SK-N-SH treated with all-trans-retinoic acid at 6 μM for 48 hours (cell line): ENCODE results near the gene DOCK2.

Source experiments
- ATAC-seq: fragments of 200-7000 bp; cut with Tn5 transposase; 3 replicates; pipeline ENCODE4 v1.9.1; 2020; ENCODE audit warnings: mild to moderate bottlenecking, moderate library complexity
- ARNTL ChIP-seq: fragments of 450-650 bp; formaldehyde crosslinking; IDR thresholded peaks from 2 replicates; pipeline ENCODE4 v1.5.0; 2020; ENCODE audit warnings: low read depth, mild to moderate bottlenecking, moderate library complexity, borderline replicate concordance
- BACH2 ChIP-seq: fragments of 250-450 bp; sonication (Bioruptor Pico); IDR thresholded peaks from 2 replicates; pipeline ENCODE4 v1.9.0; 2021; ENCODE audit warnings: mild to moderate bottlenecking, borderline replicate concordance
- CREB5 ChIP-seq: fragments of 250-450 bp; sonication (Bioruptor Pico); IDR thresholded peaks from 2 replicates; pipeline ENCODE4 v1.5.1; 2020; ENCODE audit warnings: low read depth, mild to moderate bottlenecking, moderate library complexity
- CSDC2 ChIP-seq: fragments of 250-450 bp; sonication (Bioruptor Pico); IDR thresholded peaks from 2 replicates; pipeline ENCODE4 v1.5.0; 2020; ENCODE audit warnings: mild to moderate bottlenecking, moderate library complexity
- CSRNP3 ChIP-seq: fragments of 250-450 bp; sonication (Bioruptor Pico); IDR thresholded peaks from 2 replicates; pipeline ENCODE4 v1.5.1; 2021; ENCODE audit warnings: mild to moderate bottlenecking, moderate library complexity
- ESRRG ChIP-seq: fragments of 250-450 bp; sonication (Bioruptor Pico); IDR thresholded peaks from 2 replicates; pipeline ENCODE4 v1.6.1; 2021; ENCODE audit warnings: mild to moderate bottlenecking
- GLIS3 ChIP-seq: fragments of 250-450 bp; sonication (Bioruptor Pico); IDR thresholded peaks from 2 replicates; pipeline ENCODE4 v1.5.0; 2020; ENCODE audit warnings: mild to moderate bottlenecking, moderate library complexity
- ISL1 ChIP-seq: fragments of 250-450 bp; sonication (Bioruptor Pico); IDR thresholded peaks from 2 replicates; pipeline ENCODE4 v2.1.2; 2022; ENCODE audit warnings: mild to moderate bottlenecking, moderate library complexity
- POU6F1 ChIP-seq: fragments of 250-450 bp; sonication (Bioruptor Pico); IDR thresholded peaks from 2 replicates; pipeline ENCODE4 v1.8.0; 2021; ENCODE audit warnings: low read depth, mild to moderate bottlenecking, moderate library complexity, borderline replicate concordance
- PPARA ChIP-seq: fragments of 250-450 bp; sonication (Bioruptor Pico); IDR thresholded peaks from 2 replicates; pipeline ENCODE4 v1.5.0; 2020; ENCODE audit warnings: mild to moderate bottlenecking, borderline replicate concordance
- RARB ChIP-seq: fragments of 250-450 bp; sonication (Bioruptor Pico); IDR thresholded peaks from 2 replicates; pipeline ENCODE4 v1.8.0; 2021; ENCODE audit warnings: mild to moderate bottlenecking, moderate library complexity
- SNAI2 ChIP-seq: fragments of 250-450 bp; sonication (Bioruptor Pico); IDR thresholded peaks from 2 replicates; pipeline ENCODE4 v1.5.0; 2020; ENCODE audit warnings: mild to moderate bottlenecking, moderate library complexity
- TCF4 ChIP-seq: fragments of 250-450 bp; sonication (Bioruptor Pico); IDR thresholded peaks from 2 replicates; pipeline ENCODE4 v1.8.0; 2021; ENCODE audit warnings: mild to moderate bottlenecking, moderate library complexity, borderline replicate concordance
- TOX ChIP-seq: fragments of 250-450 bp; sonication (Bioruptor Pico); IDR thresholded peaks from 2 replicates; pipeline ENCODE4 v1.8.0; 2021; ENCODE audit warnings: mild to moderate bottlenecking, moderate library complexity, borderline replicate concordance
- TSHZ2 ChIP-seq: fragments of 250-450 bp; sonication (Bioruptor Pico); IDR thresholded peaks from 2 replicates; pipeline ENCODE4 v1.5.0; 2020; ENCODE audit warnings: mild to moderate bottlenecking, moderate library complexity
- ZC3H10 ChIP-seq: fragments of 250-450 bp; sonication (Bioruptor Pico); IDR thresholded peaks from 2 replicates; pipeline ENCODE4 v1.5.1; 2021; ENCODE audit warnings: mild to moderate bottlenecking, moderate library complexity
- ZFP3 ChIP-seq: fragments of 250-450 bp; sonication (Bioruptor Pico); IDR thresholded peaks from 2 replicates; pipeline ENCODE4 v1.5.0; 2020; ENCODE audit warnings: mild to moderate bottlenecking, moderate library complexity
- ZFP30 ChIP-seq: fragments of 450-650 bp; formaldehyde crosslinking; IDR thresholded peaks from 2 replicates; pipeline ENCODE4 v1.5.0; 2022; ENCODE audit warnings: mild to moderate bottlenecking, moderate library complexity
- ZNF70 ChIP-seq: fragments of 450-650 bp; formaldehyde crosslinking; IDR thresholded peaks from 2 replicates; pipeline ENCODE4 v1.5.0; 2020; ENCODE audit warnings: mild to moderate bottlenecking, moderate library complexity
- ZNF8 ChIP-seq: fragments of 450-650 bp; formaldehyde crosslinking; IDR thresholded peaks from 2 replicates; pipeline ENCODE4 v1.5.0; 2020; ENCODE audit warnings: mild to moderate bottlenecking, moderate library complexity
- TF ChIP-seq, protein P1 (sequence below): fragments of 250-450 bp; sonication (Bioruptor Pico); IDR thresholded peaks from 2 replicates; pipeline ENCODE4 v1.8.0; 2020; ENCODE audit warnings: mild to moderate bottlenecking, moderate library complexity, borderline replicate concordance

DOCK2 gene

GRCh38 chr5:169701910-169702451 is 64.9 kb downstream of the DOCK2 start:
- peak; percentile 59 for ATAC-seq

GRCh38 chr5:169702693-169703481 is 65.8 kb downstream of the DOCK2 start:
- TF ChIP-seq RARB (CRISPR knock-in tag) (no peak), ZNF8 (no peak), CSRNP3 (no peak)
- TF ChIP-seq, all 23 proteins: peak for 0
- ATAC-seq = peak; percentile 48

More at GRCh38 chr5:169701910-169702451, 64.9 kb downstream of the DOCK2 start:
- TF ChIP-seq CSRNP3 (no peak), ZNF8 (no peak), TOX (CRISPR knock-in tag) (no peak), ISL1 (CRISPR knock-in tag) (no peak), ZC3H10 (CRISPR knock-in tag) (no peak), TCF4 (CRISPR knock-in tag) (no peak), ZFP30 (CRISPR knock-in tag) (no peak), TSHZ2 (CRISPR knock-in tag) (no peak), CREB5 (no peak), RARB (CRISPR knock-in tag) (no peak), ARNTL (CRISPR knock-in tag) (no peak), ESRRG (CRISPR knock-in tag) (no peak), CSDC2 (no peak), PPARA (CRISPR knock-in tag) (no peak), ZFP3 (no peak), GLIS3 (CRISPR knock-in tag) (no peak), SNAI2 (CRISPR knock-in tag) (no peak)

- ATAC-seq = no peak
- TF ChIP-seq POU6F1 (CRISPR knock-in tag) (no peak), PPARA (CRISPR knock-in tag) (no peak), ESRRG (CRISPR knock-in tag) (no peak), ZFP3 (no peak), GLIS3 (CRISPR knock-in tag) (no peak), ZNF70 (no peak), CREB5 (no peak), BACH2 (no peak), RARB (CRISPR knock-in tag) (no peak), CSRNP3 (no peak), SNAI2 (CRISPR knock-in tag) (no peak), ZFP30 (CRISPR knock-in tag) (no peak), ARNTL (CRISPR knock-in tag) (no peak), CSDC2 (no peak), TOX (CRISPR knock-in tag) (no peak)
- TF ChIP-seq, protein P1, sequence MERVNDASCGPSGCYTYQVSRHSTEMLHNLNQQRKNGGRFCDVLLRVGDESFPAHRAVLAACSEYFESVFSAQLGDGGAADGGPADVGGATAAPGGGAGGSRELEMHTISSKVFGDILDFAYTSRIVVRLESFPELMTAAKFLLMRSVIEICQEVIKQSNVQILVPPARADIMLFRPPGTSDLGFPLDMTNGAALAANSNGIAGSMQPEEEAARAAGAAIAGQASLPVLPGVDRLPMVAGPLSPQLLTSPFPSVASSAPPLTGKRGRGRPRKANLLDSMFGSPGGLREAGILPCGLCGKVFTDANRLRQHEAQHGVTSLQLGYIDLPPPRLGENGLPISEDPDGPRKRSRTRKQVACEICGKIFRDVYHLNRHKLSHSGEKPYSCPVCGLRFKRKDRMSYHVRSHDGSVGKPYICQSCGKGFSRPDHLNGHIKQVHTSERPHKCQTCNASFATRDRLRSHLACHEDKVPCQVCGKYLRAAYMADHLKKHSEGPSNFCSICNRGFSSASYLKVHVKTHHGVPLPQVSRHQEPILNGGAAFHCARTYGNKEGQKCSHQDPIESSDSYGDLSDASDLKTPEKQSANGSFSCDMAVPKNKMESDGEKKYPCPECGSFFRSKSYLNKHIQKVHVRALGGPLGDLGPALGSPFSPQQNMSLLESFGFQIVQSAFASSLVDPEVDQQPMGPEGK (CRISPR knock-in tag) = no peak
Observed at GRCh38 chr5:169703813-169704212, 66.7 kb downstream of the DOCK2 start.
